HEK293 (cell line): Measurements from ENCODE around the gene LGALS9C.
"Not testable (repeated sequence)": the region's sequence is repeated elsewhere in the genome, so short reads cannot be mapped to it uniquely, and the experiment has no call there.

Experiments
- CTCF ChIP-seq: fragments of 450-650 bp; formaldehyde crosslinking; IDR thresholded peaks from 2 replicates; pipeline ENCODE4 v1.5.1; 2016; ENCODE audit warnings: missing biosample characterization, missing genetic modification characterization
- PATZ1 ChIP-seq: fragments of 450-650 bp; formaldehyde crosslinking; IDR thresholded peaks from 2 replicates; pipeline ENCODE4 v1.5.1; 2016; ENCODE audit warnings: missing biosample characterization, missing genetic modification characterization
- PBX3 ChIP-seq: sonication (generic); formaldehyde crosslinking; IDR thresholded peaks from 2 replicates; pipeline ENCODE4 v1.8.1; 2022; ENCODE audit warnings: mild to moderate bottlenecking, moderate library complexity, missing genetic modification reagents
- SETDB1 ChIP-seq: IDR thresholded peaks from one replicate; pipeline ENCODE4 v1.6.1; 2017; ENCODE audit warnings: mild to moderate bottlenecking, low read length, moderate library complexity, mixed read lengths; ENCODE audit not compliant: insufficient read length
- ZNF175 ChIP-seq: fragments of 450-650 bp; formaldehyde crosslinking; IDR thresholded peaks from 2 replicates; pipeline ENCODE4 v1.5.1; 2016; ENCODE audit warnings: missing biosample characterization, missing genetic modification characterization
- ZNF416 ChIP-seq: fragments of 450-650 bp; formaldehyde crosslinking; IDR thresholded peaks from 2 replicates; pipeline ENCODE4 v1.5.1; 2016; ENCODE audit warnings: missing biosample characterization, missing genetic modification characterization
- ZNF449 ChIP-seq: fragments of 450-650 bp; formaldehyde crosslinking; IDR thresholded peaks from 2 replicates; pipeline ENCODE4 v1.5.1; 2017; ENCODE audit warnings: missing biosample characterization, mild to moderate bottlenecking, missing genetic modification characterization, moderate library complexity
- ZNF664 ChIP-seq: fragments of 450-650 bp; formaldehyde crosslinking; IDR thresholded peaks from 2 replicates; pipeline ENCODE4 v1.5.1; 2016; ENCODE audit warnings: missing biosample characterization, missing genetic modification characterization

GRCh38 chr17:18499756-18500155 lies 23.2 kb downstream of the LGALS9C start:
- not testable (repeated sequence) for TF ChIP-seq CTCF (tag by site-specific recombination); ZNF416 (tag by site-specific recombination); ZNF664 (tag by site-specific recombination); PATZ1 (tag by site-specific recombination); ZNF175 (tag by site-specific recombination); PBX3 (CRISPR knock-in tag); ZNF449 (tag by site-specific recombination); SETDB1
